Esophagus squamous epithelium (tissue), 5 donors: ENCODE measurements around the gene DMPK. TPM values are rescaled to one million over a fixed set of nuclear protein-coding genes. Genes with fewer than 3 reads are reported as not detected.

Experiments
- DNase-seq: peaks from one replicate; lab custom pipeline; 2025; lab: John Stamatoyannopoulos, UW
- H3K27ac ChIP-seq, 4 donors: fragments of 200-600 bp; sonication (generic); one replicate each; pipeline ENCODE4 v1.5.1; 2016 to 2019; ENCODE audit warnings: mild to moderate bottlenecking in 1 of 4
- H3K27me3 ChIP-seq, 4 donors: fragments of 200-600 bp; sonication (generic); 1 replicate in 3 of 4; 2 replicates in 1 of 4; pipeline versions ENCODE4 v1.5.1 to v1.6.0; 2017 to 2021; ENCODE audit warnings: antibody characterized with exemption in 1 of 4
- H3K36me3 ChIP-seq, 3 donors: fragments of 200-600 bp; sonication (generic); one replicate each; pipeline ENCODE4 v1.5.1; 2016 to 2019
- H3K4me1 ChIP-seq, 3 donors: fragments of 200-600 bp; sonication (generic); one replicate each; pipeline ENCODE4 v1.5.1; 2017 to 2019
- H3K4me3 ChIP-seq, 4 donors: fragments of 200-600 bp; sonication (generic); 1 replicate in 3 of 4; 2 replicates in 1 of 4; pipeline ENCODE4 v1.5.1; 2016 to 2019; ENCODE audit warnings: mild to moderate bottlenecking in 2 of 4, moderate library complexity in 1 of 4
- H3K9me3 ChIP-seq, 3 donors: fragments of 200-600 bp; sonication (generic); one replicate each; pipeline ENCODE4 v1.5.1; 2016 to 2019
- CTCF ChIP-seq, 6 experiments: fragments of 450-650 bp in 4 of 6; fragments of 200-600 bp in 2 of 6; sonication (generic) in 2 of 6; IDR thresholded peaks; one replicate each; pipeline ENCODE4 v1.5.1; 2016 to 2019; ENCODE audit warnings: antibody characterized with exemption in 6 of 6, mild to moderate bottlenecking in 4 of 6, moderate library complexity in 4 of 6
- POLR2A ChIP-seq, 4 donors: fragments of 450-650 bp; IDR thresholded peaks; one replicate each; pipeline ENCODE4 v1.6.1; 2017; ENCODE audit warnings: antibody characterized with exemption in 4 of 4, mild to moderate bottlenecking in 4 of 4, moderate library complexity in 3 of 4
- WGBS, 2 donors: methylation state at CpG; one replicate each; pipeline ENCODE4 v1.1.5; 2018; 5-methylcytosine and 5-hydroxymethylcytosine counted together
- intact Hi-C: fragments of 100-400 bp; cut with DNase I; formaldehyde crosslinking; loops from one replicate; pipeline ENCODE4 v1.15.0; 2022
- total RNA-seq, 4 donors: library from RNA; depleted of rRNA; stranded (reverse); fragments of >200 nt; gene quantifications; one replicate each; pipeline ENCODE4 v1.1.0, GENCODE V29; 2016
- donor health status: DM: yes; HTN: yes; CAD: no.

The DMPK gene
- total RNA-seq, 4 donors from 2014 or later = 15.8 to 36.6 (median 17.2) TPM

GRCh38 chr19:45745606-45746005 is 36.7 kb downstream of the DMPK start:
- peaks cover 0 to 11% (median 0%) of the 10 kb centered on the region in 4 donors for H3K27me3 ChIP-seq
- intact Hi-C loops = no loop called here
- no peak overlapping the region for H3K4me3 ChIP-seq
- 84 to 85% methylated on average over 6 of the region's 6 CpGs for WGBS, 2 donors
- no peaks in the 10 kb centered on the region for H3K36me3 ChIP-seq
- no peaks in the 10 kb centered on the region for H3K4me1 ChIP-seq
- no peak overlapping the region for H3K27ac ChIP-seq
- no peak for DNase-seq
- no peaks in the 10 kb centered on the region for H3K9me3 ChIP-seq
- TF ChIP-seq CTCF (IDR thresholded peaks at IDR 0.05) (no peak), POLR2A (IDR thresholded peaks at IDR 0.05) (no peak)

- H3K36me3 ChIP-seq = no peaks in the 10 kb centered on the region
- peaks cover 0 to 11% (median 0%) of the 10 kb centered on the region in 4 donors for H3K27me3 ChIP-seq
- no peak overlapping the region for H3K4me3 ChIP-seq
- no peaks in the 10 kb centered on the region for H3K9me3 ChIP-seq
- TF ChIP-seq POLR2A (IDR thresholded peaks at IDR 0.05) (no peak), CTCF (IDR thresholded peaks at IDR 0.05) (no peak)
- DNase-seq = no peak
- no peak overlapping the region for H3K27ac ChIP-seq
- intact Hi-C loops = no loop called here
- 28 to 60% methylated on average over 3 to 4 of the region's 4 CpGs for WGBS, 2 donors
- no peaks in the 10 kb centered on the region for H3K4me1 ChIP-seq
Observed at GRCh38 chr19:45742969-45743368, 39.3 kb downstream of the DMPK start.

GRCh38 chr19:45739498-45740439 is 42.5 kb downstream of the DMPK start:
- TF ChIP-seq POLR2A (IDR thresholded peaks at IDR 0.05) (no peak), CTCF (IDR thresholded peaks at IDR 0.05) (no peak)
- no peak overlapping the region for H3K27ac ChIP-seq
- intact Hi-C loops = no loop called here
- no peaks in the 10 kb centered on the region for H3K9me3 ChIP-seq
- no peaks in the 10 kb centered on the region for H3K36me3 ChIP-seq
- peaks cover 0 to 11% (median 0%) of the 10 kb centered on the region in 4 donors for H3K27me3 ChIP-seq
- WGBS, 2 donors = 90% methylated on average over 6 to 7 of the region's 10 CpGs
- no peaks in the 10 kb centered on the region for H3K4me1 ChIP-seq
- no peak overlapping the region for H3K4me3 ChIP-seq
- DNase-seq = no peak

- DNase-seq = no peak
- Histone ChIP-seq H3K4me1 (peaks cover 7 to 27% (median 15%) of the 10 kb centered on the region in 3 donors), H3K27me3 (no peaks in the 10 kb centered on the region), H3K9me3 (no peaks in the 10 kb centered on the region), H3K36me3 (no peaks in the 10 kb centered on the region), H3K27ac (no peak within 1 kb of the TSS), H3K4me3 (no peak within 1 kb of the TSS)
- intact Hi-C loops = no loop called here
- no peak for TF ChIP-seq CTCF (IDR thresholded peaks at IDR 0.05)
- no peak for TF ChIP-seq POLR2A (IDR thresholded peaks at IDR 0.05)
- 89 to 96% methylated on average over 25 to 42 of the region's 59 CpGs for WGBS, 2 donors
Observed at GRCh38 chr19:45733160-45733810, 49.0 kb downstream of the DMPK start, which contains the start of gene MEIOSIN. Gene MEIOSIN (plus strand): TSS chr19:45733439. CDS start chr19:45735377, 1,938 bp downstream.
